ENCODE measurements around the gene COL18A1. TPM values are rescaled to one million over a fixed set of nuclear protein-coding genes. Genes with fewer than 3 reads are reported as not detected.

Gene COL18A1
- total RNA-seq, 1 experiment from 2014 or later, result 77.0 TPM

DNA sequence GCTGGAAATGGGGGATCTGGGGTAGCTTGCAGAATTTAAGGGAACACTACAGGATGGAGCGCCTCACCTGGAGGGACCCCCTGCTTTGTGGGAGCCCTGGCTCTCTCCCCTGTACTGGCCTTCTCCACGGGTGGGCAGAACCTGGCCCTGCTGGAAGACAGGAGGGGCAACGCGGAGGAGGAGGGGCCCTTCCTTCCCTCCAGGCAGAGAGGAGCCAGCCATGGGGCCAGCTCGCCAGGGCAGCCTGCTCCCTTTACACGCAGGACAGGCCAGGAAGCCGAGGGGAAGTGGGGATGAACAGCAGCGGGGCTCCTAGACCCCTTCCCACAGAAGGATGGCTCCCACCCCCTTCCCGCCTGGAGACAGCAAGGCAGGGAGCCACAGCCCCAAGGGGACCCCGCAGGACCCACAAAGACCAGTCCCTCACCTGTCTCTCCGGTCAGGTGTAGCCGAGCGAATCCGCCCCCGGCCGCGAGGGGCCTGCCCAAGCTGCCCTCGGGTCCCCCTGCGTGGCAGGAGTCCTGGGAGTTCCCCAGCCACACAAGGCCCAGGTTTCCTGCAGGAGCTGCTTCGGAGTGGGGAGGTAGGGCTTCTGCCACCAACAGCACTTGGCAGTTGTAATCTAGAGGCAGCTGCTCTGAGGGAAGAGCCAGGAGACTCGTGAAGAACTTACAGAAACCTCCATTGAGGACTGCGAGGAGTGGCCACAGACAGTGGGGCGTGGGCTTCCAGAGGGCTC is 138.9 kb downstream of the COL18A1 start:
- no peak for ATAC-seq
- peaks cover 4% of the 10 kb centered on the region for H3F3A ChIP-seq (ENCODE audit: low read length, unreplicated experiment)
- H3K9me2 ChIP-seq (replicated peaks; ENCODE audit: low read length), result no peaks in the 10 kb centered on the region
- ChIA-PET POLR2A (ENCODE audit: unreplicated experiment) (no interaction called here), CTCF (no interaction called here)
- no peak for TF ChIP-seq EZH2phosphoT487 (IDR thresholded peaks at IDR 0.05; ENCODE audit: borderline replicate concordance, low read length)
- TF ChIP-seq EZH2 (IDR thresholded peaks at IDR 0.05; ENCODE audit: low read length, unreplicated experiment), result no peak
- TF ChIP-seq, protein P1, sequence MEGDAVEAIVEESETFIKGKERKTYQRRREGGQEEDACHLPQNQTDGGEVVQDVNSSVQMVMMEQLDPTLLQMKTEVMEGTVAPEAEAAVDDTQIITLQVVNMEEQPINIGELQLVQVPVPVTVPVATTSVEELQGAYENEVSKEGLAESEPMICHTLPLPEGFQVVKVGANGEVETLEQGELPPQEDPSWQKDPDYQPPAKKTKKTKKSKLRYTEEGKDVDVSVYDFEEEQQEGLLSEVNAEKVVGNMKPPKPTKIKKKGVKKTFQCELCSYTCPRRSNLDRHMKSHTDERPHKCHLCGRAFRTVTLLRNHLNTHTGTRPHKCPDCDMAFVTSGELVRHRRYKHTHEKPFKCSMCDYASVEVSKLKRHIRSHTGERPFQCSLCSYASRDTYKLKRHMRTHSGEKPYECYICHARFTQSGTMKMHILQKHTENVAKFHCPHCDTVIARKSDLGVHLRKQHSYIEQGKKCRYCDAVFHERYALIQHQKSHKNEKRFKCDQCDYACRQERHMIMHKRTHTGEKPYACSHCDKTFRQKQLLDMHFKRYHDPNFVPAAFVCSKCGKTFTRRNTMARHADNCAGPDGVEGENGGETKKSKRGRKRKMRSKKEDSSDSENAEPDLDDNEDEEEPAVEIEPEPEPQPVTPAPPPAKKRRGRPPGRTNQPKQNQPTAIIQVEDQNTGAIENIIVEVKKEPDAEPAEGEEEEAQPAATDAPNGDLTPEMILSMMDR (conservative IDR thresholded peaks at IDR 0.05; ENCODE audit: low read depth, low read length), result no peak
- H3K9me3 ChIP-seq (ENCODE audit: low read length), result no peaks in the 10 kb centered on the region
- no peak overlapping the region for H3K9ac ChIP-seq (ENCODE audit: low read length)
- H3K27ac ChIP-seq (ENCODE audit: low read length), result no peak overlapping the region
- H2AFZ ChIP-seq (ENCODE audit: low read length), result no peak overlapping the region
- intact Hi-C loops (cut with micrococcal nuclease), result no loop called here
- BruUV-seq (replicated peaks), result no TSS peak
- DNase-seq, result no peak
- no peaks in the 10 kb centered on the region for H3K27me3 ChIP-seq (ENCODE audit: low read length)
- no peak overlapping the region for H3K4me3 ChIP-seq (ENCODE audit: low read length)
- peaks cover 17% of the 10 kb centered on the region; the same call in 1 of the 2 replicates for H3K4me1 ChIP-seq (ENCODE audit: insufficient read depth, low read length)
- H4K20me1 ChIP-seq (ENCODE audit: low read length), result 0 out of 2 replicates have a peak, but pooled peaks cover 3% of the 10 kb centered on the region
- no peak overlapping the region for H3K4me2 ChIP-seq (ENCODE audit: low read length)
- H3K36me3 ChIP-seq (ENCODE audit: low read depth, low read length), result no peaks in the 10 kb centered on the region
- H3K79me2 ChIP-seq (ENCODE audit: low read length), result peaks cover 30% of the 10 kb centered on the region

DNA sequence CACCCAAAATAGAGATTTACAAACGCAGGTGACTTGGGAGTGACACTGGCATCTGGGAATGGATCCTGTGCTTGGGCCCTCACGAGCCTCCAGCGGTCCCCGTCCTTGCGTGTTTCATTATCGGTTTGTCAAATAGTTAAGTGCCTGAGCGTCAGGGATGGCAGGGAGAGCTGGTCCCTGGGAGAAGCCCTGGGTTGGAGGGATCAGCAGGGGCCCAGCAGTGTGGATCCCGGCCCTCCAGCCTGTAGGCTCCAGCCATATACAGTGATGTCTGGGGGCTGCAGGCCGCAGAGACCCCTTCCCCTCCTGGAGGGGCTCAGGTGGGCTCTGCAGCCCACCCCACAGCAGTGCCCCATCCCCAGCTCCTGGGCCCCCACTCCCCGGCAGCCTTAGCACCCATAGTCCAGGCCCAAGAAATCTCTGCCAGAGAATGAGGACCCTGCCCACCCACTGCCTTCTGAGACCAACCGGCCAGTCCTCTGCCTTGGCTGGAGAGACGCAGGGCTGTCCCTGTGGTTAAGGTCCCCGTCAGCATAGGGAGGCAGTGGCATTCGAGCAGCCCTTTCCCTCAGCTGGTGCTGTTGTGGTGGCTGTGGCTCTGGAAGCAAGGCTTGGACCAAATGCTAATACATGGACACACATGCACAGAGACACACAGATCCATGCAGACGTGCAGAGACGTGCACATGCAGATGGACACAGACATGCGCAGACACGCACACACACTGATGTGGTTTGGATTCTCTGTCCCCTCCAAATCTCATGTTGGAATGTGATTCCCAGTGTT is 139.7 kb downstream of the COL18A1 start:
- DNase-seq (no peak), ATAC-seq (no peak)
- POLR2A ChIA-PET (ENCODE audit: unreplicated experiment), result no interaction called here
- Histone ChIP-seq H3K4me1 (ENCODE audit: insufficient read depth, low read length) (peaks cover 17% of the 10 kb centered on the region; the same call in 1 of the 2 replicates), H3K4me2 (ENCODE audit: low read length) (no peak overlapping the region), H3F3A (ENCODE audit: low read length, unreplicated experiment) (peaks cover 4% of the 10 kb centered on the region), H3K27me3 (ENCODE audit: low read length) (no peaks in the 10 kb centered on the region), H3K4me3 (ENCODE audit: low read length) (no peak overlapping the region), H3K79me2 (ENCODE audit: low read length) (peaks cover 22% of the 10 kb centered on the region), H2AFZ (ENCODE audit: low read length) (no peak overlapping the region), H3K9me2 (replicated peaks; ENCODE audit: low read length) (no peaks in the 10 kb centered on the region), H3K9me3 (ENCODE audit: low read length) (no peaks in the 10 kb centered on the region), H4K20me1 (ENCODE audit: low read length) (0 out of 2 replicates have a peak, but pooled peaks cover 3% of the 10 kb centered on the region), H3K27ac (ENCODE audit: low read length) (no peak overlapping the region), H3K9ac (ENCODE audit: low read length) (no peak overlapping the region), H3K36me3 (ENCODE audit: low read depth, low read length) (no peaks in the 10 kb centered on the region)
- TF ChIP-seq, protein P1 (conservative IDR thresholded peaks at IDR 0.05; ENCODE audit: low read depth, low read length), result no peak
- TF ChIP-seq EZH2phosphoT487 (IDR thresholded peaks at IDR 0.05; ENCODE audit: borderline replicate concordance, low read length) (no peak), EZH2 (IDR thresholded peaks at IDR 0.05; ENCODE audit: low read length, unreplicated experiment) (no peak)
- CTCF ChIA-PET, result no interaction called here
- no TSS peak for BruUV-seq (replicated peaks)
- intact Hi-C loops (cut with micrococcal nuclease), result no loop called here

DNA sequence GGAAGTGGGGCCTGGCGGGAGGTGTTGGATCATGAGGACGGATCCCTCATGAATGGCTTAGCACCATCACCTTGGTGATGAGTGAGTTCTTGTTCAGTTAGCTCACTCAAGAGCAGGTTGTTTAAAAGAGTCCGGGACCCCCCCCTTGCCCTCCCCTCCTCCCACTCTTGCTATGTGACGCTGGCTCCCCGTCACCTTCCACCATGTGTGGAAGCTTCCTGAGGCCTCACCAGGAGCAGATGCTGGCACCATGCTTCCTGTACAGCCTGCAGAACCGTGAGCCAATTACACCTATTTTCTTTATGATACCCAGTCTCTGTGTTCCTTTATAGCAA is 140.2 kb downstream of the COL18A1 start:
- BruUV-seq (replicated peaks), result no TSS peak
- Histone ChIP-seq H3K9me3 (ENCODE audit: low read length) (no peaks in the 10 kb centered on the region), H2AFZ (ENCODE audit: low read length) (no peak overlapping the region), H3K36me3 (ENCODE audit: low read depth, low read length) (no peaks in the 10 kb centered on the region), H3K9me2 (replicated peaks; ENCODE audit: low read length) (no peaks in the 10 kb centered on the region), H3K27ac (ENCODE audit: low read length) (no peak overlapping the region), H3K4me1 (ENCODE audit: insufficient read depth, low read length) (peaks cover 17% of the 10 kb centered on the region; the same call in 1 of the 2 replicates), H3K4me2 (ENCODE audit: low read length) (no peak overlapping the region), H3K27me3 (ENCODE audit: low read length) (no peaks in the 10 kb centered on the region), H3K79me2 (ENCODE audit: low read length) (peaks cover 16% of the 10 kb centered on the region), H3K4me3 (ENCODE audit: low read length) (no peak overlapping the region), H4K20me1 (ENCODE audit: low read length) (no peaks in the 10 kb centered on the region), H3F3A (ENCODE audit: low read length, unreplicated experiment) (peaks cover 4% of the 10 kb centered on the region), H3K9ac (ENCODE audit: low read length) (no peak overlapping the region)
- ChIA-PET POLR2A (ENCODE audit: unreplicated experiment) (no interaction called here), CTCF (no interaction called here)
- DNase-seq (no peak), ATAC-seq (no peak)
- no peak for TF ChIP-seq EZH2 (IDR thresholded peaks at IDR 0.05; ENCODE audit: low read length, unreplicated experiment)
- TF ChIP-seq EZH2phosphoT487 (IDR thresholded peaks at IDR 0.05; ENCODE audit: borderline replicate concordance, low read length), result no peak
- TF ChIP-seq, protein P1 (conservative IDR thresholded peaks at IDR 0.05; ENCODE audit: low read depth, low read length), result no peak
- intact Hi-C loops (cut with micrococcal nuclease), result no loop called here
